ENCODE results near the gene PPWD1. TPM values are rescaled to one million over a fixed set of nuclear protein-coding genes. Genes with fewer than 3 reads are reported as not detected.
"Not testable (repeated sequence)": the region's sequence is repeated elsewhere in the genome, so short reads cannot be mapped to it uniquely, and the experiment has no call there.

PPWD1 gene
- polyA plus RNA-seq, 1 donor from 2014 or later = 25.6 TPM

DNA sequence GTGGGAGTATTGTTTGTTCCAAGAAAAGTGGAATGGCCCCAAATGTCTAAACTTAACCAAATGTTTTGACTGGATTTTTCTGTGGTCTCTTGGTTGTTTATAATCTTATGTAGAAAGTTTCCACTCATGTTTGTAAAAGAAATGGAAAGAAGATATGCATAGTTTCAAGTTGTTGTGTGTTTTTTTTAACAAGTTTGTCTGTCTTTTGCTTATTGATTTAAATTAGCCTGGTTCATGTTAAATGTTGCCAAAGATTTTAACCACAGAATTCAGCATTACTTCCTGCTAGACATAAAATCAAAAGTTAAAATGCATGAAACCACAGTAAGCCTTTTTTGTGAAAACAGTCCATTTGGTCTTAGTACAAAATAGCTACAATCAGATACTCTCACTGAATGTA, 14.0 kb downstream of the PPWD1 start:
- no peak overlapping the region for H3K4me3 Mint-ChIP-seq

DNA sequence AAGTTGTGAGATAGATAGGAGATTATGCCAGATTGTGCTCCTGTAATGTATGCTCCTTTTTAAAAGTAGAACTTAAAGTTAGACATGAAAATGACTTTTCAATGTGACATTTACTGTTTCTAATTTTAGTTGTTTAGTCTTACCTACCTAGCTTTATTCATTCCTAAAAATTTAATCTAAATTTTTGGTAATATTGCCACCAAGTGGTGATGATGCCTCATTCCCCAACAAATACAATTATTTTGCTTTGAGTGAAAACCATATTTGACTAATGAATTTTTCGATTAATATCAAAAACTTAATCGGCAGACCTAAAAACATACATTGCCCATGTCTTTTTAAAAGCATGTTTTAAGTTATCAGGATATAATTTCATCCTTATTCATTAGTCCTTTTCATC, 25.6 kb downstream of the PPWD1 start:
- Mint-ChIP-seq H3K27ac (no peak overlapping the region), H3K9me3 (no peaks in the 10 kb centered on the region), H3K4me3 (no peak overlapping the region), H3K27me3 (no peaks in the 10 kb centered on the region), H3K4me1 (no peaks in the 10 kb centered on the region), H3K36me3 (no peaks in the 10 kb centered on the region)

More for the DNA sequence above, 14.0 kb downstream of the PPWD1 start:
- Mint-ChIP-seq H3K36me3 (peaks cover 7% of the 10 kb centered on the region), H3K9me3 (no peaks in the 10 kb centered on the region), H3K27ac (no peak overlapping the region), H3K27me3 (no peaks in the 10 kb centered on the region), H3K4me1 (peaks cover 0 to 14% (median 3%) of the 10 kb centered on the region in 3 donors)

- not testable (repeated sequence) for H3K4me1 Mint-ChIP-seq, H3K4me3 Mint-ChIP-seq, H3K27ac Mint-ChIP-seq, H3K9me3 Mint-ChIP-seq, H3K27me3 Mint-ChIP-seq
- H3K36me3 Mint-ChIP-seq = peaks cover 25% of the 10 kb centered on the region
These were observed 38.7 kb downstream of the PPWD1 start for GRCh38 chr5:65601761-65602160.

DNA sequence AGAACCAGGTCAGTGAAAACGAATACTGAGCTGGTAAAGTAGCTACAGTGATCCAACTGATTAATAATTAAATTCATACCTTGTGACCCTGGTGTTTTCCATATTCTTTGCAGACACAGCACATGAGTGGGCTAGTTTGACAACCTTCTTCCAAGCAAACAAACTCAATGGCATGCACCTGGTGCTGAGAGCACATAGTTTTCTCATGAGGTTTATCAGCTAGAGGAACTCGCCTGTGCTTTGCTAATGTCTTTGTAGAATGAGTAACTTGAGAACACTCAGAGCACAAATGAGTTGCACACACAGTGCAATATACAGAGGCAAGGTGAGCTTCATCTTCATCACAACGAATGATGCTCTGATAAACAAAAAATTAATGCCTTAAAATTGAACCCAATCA, 48.4 kb downstream of the PPWD1 start:
- H3K27ac Mint-ChIP-seq = no peak overlapping the region

DNA sequence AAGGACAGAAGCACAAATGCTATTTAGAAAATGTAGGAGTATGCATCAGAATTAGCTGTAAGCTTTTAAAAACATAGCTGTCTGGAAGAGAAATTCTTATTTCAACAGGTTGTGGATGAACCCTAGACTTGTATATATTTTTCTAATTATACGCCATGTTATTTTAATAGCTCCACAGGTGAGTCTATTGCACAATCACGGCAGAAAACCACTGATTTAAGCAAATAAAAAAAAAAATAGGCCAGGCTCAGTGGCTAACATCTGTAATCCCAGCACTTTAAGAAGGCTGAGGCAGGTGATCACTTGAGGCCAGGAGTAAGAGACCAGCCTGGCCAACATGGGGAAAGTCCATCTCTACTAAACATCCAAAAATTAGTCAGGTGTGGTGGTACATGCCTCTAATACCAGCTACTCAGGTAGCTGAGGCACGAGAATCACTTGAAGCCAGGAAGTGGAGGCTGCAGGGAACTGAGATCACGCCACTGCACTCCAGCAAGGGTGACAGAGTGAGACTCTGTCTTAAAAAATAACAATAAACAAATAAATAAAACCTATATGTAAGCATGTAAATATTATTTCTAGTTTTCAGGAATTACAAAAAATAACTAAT, 49.3 kb downstream of the PPWD1 start:
- no peaks in the 10 kb centered on the region for H3K9me3 Mint-ChIP-seq
- H3K27me3 Mint-ChIP-seq = no peaks in the 10 kb centered on the region
- peaks cover 3 to 5% (median 4%) of the 10 kb centered on the region in 3 donors for H3K4me1 Mint-ChIP-seq
- H3K36me3 Mint-ChIP-seq = peaks cover 7% of the 10 kb centered on the region
- no peak overlapping the region for H3K27ac Mint-ChIP-seq
- H3K4me3 Mint-ChIP-seq = no peak overlapping the region

More for the DNA sequence above, 48.4 kb downstream of the PPWD1 start:
- Mint-ChIP-seq H3K4me1 (peaks cover 4 to 5% (median 4%) of the 10 kb centered on the region in 3 donors), H3K27me3 (no peaks in the 10 kb centered on the region), H3K4me3 (no peak overlapping the region), H3K36me3 (peaks cover 10% of the 10 kb centered on the region), H3K9me3 (no peaks in the 10 kb centered on the region)

GRCh38 chr5:65620021-65620420, 56.9 kb downstream of the PPWD1 start:
- Mint-ChIP-seq H3K36me3 (no peaks in the 10 kb centered on the region), H3K9me3 (no peaks in the 10 kb centered on the region), H3K4me1 (peaks cover 19 to 36% (median 23%) of the 10 kb centered on the region in 3 donors), H3K4me3 (no peak overlapping the region), H3K27ac (peak overlapping the region in 1 of 3 donors; percentile 64), H3K27me3 (no peaks in the 10 kb centered on the region)

- peak overlapping the region in 2 of 4 donors; percentile 18 to 98 for H3K4me3 Mint-ChIP-seq
- peak overlapping the region in 1 of 3 donors; percentile 99 for H3K27ac Mint-ChIP-seq
- not testable (repeated sequence) for H3K36me3 Mint-ChIP-seq, H3K9me3 Mint-ChIP-seq, H3K27me3 Mint-ChIP-seq
- H3K4me1 Mint-ChIP-seq = peaks cover 26 to 42% (median 32%) of the 10 kb centered on the region in 3 donors
These were observed 58.9 kb downstream of the PPWD1 start for GRCh38 chr5:65621961-65622360.

GRCh38 chr5:65623482-65623881, 60.4 kb downstream of the PPWD1 start:
- peaks cover 24 to 36% (median 35%) of the 10 kb centered on the region in 3 donors for H3K4me1 Mint-ChIP-seq
- no peaks in the 10 kb centered on the region for H3K36me3 Mint-ChIP-seq
- peak overlapping the region; percentile 98 to 100 (median 99) for H3K27ac Mint-ChIP-seq
- no peaks in the 10 kb centered on the region for H3K27me3 Mint-ChIP-seq
- peak overlapping the region; percentile 98 to 100 (median 98) for H3K4me3 Mint-ChIP-seq
- H3K9me3 Mint-ChIP-seq = no peaks in the 10 kb centered on the region

DNA sequence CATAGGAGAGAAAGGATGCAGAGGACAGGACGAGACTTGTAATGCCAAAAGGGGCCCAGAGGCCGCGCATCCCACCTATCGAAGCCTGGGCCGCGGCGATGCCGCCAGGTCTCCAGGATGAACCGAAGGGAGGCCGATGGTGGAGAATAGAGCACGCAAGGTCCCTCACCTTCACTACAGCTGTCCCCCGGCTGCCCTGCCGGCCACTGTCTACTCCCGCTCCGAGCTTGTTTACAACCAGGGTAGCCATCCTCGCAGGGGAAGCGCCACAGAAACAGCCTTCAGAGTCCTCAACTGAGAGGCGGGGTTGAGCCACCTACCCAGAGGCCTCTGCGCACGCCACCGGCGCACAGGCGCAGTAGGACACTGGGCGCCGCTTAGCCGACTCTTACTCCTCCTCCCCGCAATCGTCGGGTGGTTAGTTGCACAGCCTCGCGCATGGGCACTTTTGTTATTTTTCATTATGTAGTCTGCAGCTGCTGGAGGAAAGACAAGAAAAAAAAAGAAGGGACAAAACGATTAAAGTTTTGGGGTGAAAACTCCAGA, 61.0 kb downstream of the PPWD1 start, which contains the start of gene TRIM23:
Gene TRIM23, minus strand, starts transcription at position 309 of the 546 bp plus-strand sequence. Its CDS starts 59 bp downstream, at position 250.
- Mint-ChIP-seq H3K9me3 (no peaks in the 10 kb centered on the region), H3K36me3 (no peaks in the 10 kb centered on the region), H3K27me3 (no peaks in the 10 kb centered on the region), H3K4me1 (peaks cover 22 to 33% (median 32%) of the 10 kb centered on the region in 3 donors), H3K4me3 (peak within 1 kb of the TSS; percentile 98 to 100 (median 98)), H3K27ac (peak within 1 kb of the TSS; percentile 98 to 100 (median 99))

GRCh38 chr5:65624571-65625555, 61.8 kb downstream of the PPWD1 start, which contains the start of the genes SHLD3 and TRAPPC13:
TSS of gene SHLD3 (plus strand) at chr5:65625027. CDS start at chr5:65629588, 4,561 bp downstream.
TSS of gene TRAPPC13 (plus strand) at chr5:65625027. CDS start at chr5:65625061, 34 bp downstream.
- H3K36me3 Mint-ChIP-seq = peaks cover 6% of the 10 kb centered on the region
- peaks cover 22 to 34% (median 33%) of the 10 kb centered on the region in 3 donors for H3K4me1 Mint-ChIP-seq
- no peaks in the 10 kb centered on the region for H3K27me3 Mint-ChIP-seq
- H3K27ac Mint-ChIP-seq = peak within 1 kb of the TSS; percentile 98 to 100 (median 99)
- no peaks in the 10 kb centered on the region for H3K9me3 Mint-ChIP-seq
- H3K4me3 Mint-ChIP-seq = peak within 1 kb of the TSS; percentile 98 to 100 (median 98)

GRCh38 chr5:65625743-65626142, 62.6 kb downstream of the PPWD1 start:
- Mint-ChIP-seq H3K9me3 (no peaks in the 10 kb centered on the region), H3K36me3 (peaks cover 7% of the 10 kb centered on the region), H3K27ac (peak overlapping the region; percentile 80 to 99 (median 98)), H3K4me3 (peak overlapping the region; percentile 98 to 100 (median 98)), H3K4me1 (peaks cover 22 to 34% (median 33%) of the 10 kb centered on the region in 3 donors), H3K27me3 (no peaks in the 10 kb centered on the region)

DNA sequence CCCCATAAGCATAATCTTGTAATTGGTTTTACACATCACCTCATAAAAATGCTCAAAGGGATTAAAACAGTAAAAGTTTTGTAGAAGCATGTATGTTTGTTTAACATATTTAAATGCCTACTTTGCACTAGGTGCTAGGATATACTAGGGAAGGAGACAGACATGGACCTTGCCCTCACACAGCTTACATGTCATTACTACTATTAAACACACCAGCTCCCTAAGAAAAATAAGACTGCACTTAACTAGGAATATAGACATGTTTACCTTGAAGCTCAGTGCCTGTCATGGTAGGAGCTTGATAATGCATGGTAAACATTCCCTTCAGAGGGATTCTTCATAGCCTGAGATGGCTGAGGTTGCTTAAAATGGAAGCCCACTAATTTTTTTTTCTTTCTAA, 67.9 kb downstream of the PPWD1 start:
- peaks cover 2 to 11% (median 4%) of the 10 kb centered on the region in 3 donors for H3K4me1 Mint-ChIP-seq
- no peak overlapping the region for H3K4me3 Mint-ChIP-seq
- H3K9me3 Mint-ChIP-seq = no peaks in the 10 kb centered on the region
- no peak overlapping the region for H3K27ac Mint-ChIP-seq
- H3K36me3 Mint-ChIP-seq = peaks cover 9% of the 10 kb centered on the region
- no peaks in the 10 kb centered on the region for H3K27me3 Mint-ChIP-seq

Measured in IgD-negative memory B cell (primary cell).